NB4 (cell line): Measurements from ENCODE around the gene SCN9A.
"Not testable (repeated sequence)": the region's sequence is repeated elsewhere in the genome, so short reads cannot be mapped to it uniquely, and the experiment has no call there.

ENCODE experiments used
- DNase-seq: peaks from one replicate; pipeline ENCODE4 v3.0.0; 2010; ENCODE audit warnings: low read depth
- H3K4me3 ChIP-seq: one replicate; pipeline ENCODE4 v1.5.1; 2011; ENCODE audit warnings: mild to moderate bottlenecking, low read depth, low read length, moderate library complexity
- MYC ChIP-seq: IDR thresholded peaks from 2 replicates; pipeline ENCODE4 v1.6.1; 2011; ENCODE audit warnings: low read depth, low read length
- POLR2A ChIP-seq: IDR thresholded peaks from 2 replicates; pipeline ENCODE4 v1.6.1; 2011; ENCODE audit warnings: mild to moderate bottlenecking; ENCODE audit not compliant: insufficient read length; ENCODE audit errors: extremely low read depth
- TF ChIP-seq, protein P1 (sequence below): IDR thresholded peaks from one replicate; pipeline ENCODE4 v1.5.1; 2012; ENCODE audit warnings: low read depth, low read length
- TF ChIP-seq, protein P2 (sequence below): IDR thresholded peaks from 2 replicates; pipeline ENCODE4 v1.6.1; 2011; ENCODE audit warnings: low read depth, low read length

The SCN9A gene

DNA sequence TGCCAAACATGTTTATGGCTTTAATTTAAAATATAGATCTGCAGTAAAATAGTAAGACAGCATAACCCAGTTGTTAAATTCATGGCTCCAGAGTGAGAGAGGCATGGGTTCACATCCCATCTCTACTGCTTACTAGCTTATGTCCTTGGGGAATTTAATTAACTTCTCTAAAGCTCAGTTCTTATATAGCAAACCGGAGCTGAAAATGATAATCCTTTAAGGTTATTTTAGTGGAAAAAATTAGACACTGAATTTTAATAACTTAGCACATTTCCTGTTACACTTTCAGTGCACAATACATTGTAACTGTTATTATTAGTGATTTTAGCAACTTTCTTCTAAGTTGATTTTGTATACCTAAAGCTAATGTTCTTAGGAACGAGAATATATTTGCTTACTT, 14.8 kb downstream of the SCN9A start:
- TF ChIP-seq, protein P1, sequence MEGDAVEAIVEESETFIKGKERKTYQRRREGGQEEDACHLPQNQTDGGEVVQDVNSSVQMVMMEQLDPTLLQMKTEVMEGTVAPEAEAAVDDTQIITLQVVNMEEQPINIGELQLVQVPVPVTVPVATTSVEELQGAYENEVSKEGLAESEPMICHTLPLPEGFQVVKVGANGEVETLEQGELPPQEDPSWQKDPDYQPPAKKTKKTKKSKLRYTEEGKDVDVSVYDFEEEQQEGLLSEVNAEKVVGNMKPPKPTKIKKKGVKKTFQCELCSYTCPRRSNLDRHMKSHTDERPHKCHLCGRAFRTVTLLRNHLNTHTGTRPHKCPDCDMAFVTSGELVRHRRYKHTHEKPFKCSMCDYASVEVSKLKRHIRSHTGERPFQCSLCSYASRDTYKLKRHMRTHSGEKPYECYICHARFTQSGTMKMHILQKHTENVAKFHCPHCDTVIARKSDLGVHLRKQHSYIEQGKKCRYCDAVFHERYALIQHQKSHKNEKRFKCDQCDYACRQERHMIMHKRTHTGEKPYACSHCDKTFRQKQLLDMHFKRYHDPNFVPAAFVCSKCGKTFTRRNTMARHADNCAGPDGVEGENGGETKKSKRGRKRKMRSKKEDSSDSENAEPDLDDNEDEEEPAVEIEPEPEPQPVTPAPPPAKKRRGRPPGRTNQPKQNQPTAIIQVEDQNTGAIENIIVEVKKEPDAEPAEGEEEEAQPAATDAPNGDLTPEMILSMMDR, result no peak
- TF ChIP-seq POLR2A (no peak), MYC (no peak)
- TF ChIP-seq, protein P2, sequence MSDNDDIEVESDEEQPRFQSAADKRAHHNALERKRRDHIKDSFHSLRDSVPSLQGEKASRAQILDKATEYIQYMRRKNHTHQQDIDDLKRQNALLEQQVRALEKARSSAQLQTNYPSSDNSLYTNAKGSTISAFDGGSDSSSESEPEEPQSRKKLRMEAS, result no peak
- no peak overlapping the region for H3K4me3 ChIP-seq
- no peak for DNase-seq

DNA sequence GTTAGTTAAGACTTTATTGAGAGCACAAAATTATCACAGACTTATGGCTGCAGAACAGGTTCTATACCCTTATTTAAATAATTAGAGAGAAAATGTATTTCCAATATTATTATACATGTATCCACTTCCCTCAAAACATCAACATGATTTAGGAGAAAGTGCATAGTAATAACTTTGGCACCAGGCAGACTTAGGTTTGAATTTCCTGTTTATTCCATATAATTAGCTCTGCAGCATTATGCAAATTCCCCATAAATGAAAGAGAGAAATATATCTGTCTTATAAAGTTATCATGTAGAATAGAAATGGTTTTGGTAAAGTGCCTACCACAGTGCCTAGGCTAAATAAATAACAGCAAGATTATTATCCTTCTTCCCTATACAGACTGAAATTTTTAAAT, 15.3 kb downstream of the SCN9A start:
- TF ChIP-seq MYC (no peak), POLR2A (no peak)
- TF ChIP-seq, protein P1, result no peak
- TF ChIP-seq, protein P2, result no peak
- no peak overlapping the region for H3K4me3 ChIP-seq
- DNase-seq, result no peak

DNA sequence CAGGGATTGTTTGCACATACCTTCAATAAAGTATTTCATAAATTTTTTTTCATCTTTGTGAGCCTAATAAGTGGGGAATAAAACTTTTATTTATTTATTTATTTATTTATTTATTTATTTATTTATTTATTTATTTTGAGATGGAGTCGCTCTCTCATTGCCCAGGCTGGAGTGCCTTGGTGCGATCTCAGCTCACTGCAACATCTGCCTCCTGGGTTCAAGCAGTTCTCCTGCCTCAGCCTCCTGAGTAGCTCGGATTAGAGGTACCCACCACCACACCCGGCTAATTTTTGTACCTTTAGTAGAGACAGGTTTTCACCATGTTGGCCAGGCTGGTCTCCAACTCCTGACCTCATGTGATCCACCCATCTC, 17.8 kb downstream of the SCN9A start:
- not testable (repeated sequence) for H3K4me3 ChIP-seq

DNA sequence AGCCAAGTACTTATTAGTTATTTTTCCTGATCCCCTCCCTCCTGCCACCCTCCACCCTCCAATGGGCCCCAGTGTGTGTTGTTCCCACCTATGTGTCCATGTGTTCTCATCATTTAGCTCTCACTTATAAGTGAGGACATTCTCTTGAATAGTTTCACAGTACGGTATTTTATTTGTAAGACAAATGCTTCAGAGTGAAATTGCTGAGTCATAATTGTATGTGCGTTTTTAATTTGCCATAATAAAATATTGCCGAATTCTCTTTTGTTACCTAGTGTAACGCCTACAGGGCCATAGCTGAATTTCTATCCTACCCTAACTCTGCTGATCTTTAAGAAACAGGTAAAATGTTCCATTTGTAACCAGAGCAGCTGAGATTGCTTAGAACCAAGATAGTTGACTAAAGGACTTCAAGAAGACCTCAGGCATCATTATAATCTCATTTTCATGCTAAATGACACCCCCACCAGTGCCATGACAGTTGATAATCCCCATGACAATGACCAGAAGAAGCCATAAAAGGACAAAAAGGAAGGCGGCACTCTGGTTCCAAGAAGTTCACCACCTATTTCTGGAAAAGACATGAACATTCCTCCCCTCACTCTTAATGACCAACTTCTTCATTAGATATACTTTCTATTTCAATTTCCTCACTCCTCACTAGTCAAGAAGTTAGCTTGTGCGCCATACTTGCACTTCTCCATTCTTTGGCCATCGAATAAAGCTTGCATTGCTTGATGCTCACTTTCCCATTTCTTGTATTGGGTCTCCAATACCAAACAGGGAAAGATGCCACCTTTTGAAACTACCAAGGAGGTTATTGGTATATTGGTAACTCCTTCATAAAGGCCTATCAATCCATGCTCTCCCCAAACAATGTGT, 18.4 kb downstream of the SCN9A start:
- no peak for DNase-seq
- H3K4me3 ChIP-seq, result no peak overlapping the region
- TF ChIP-seq, protein P2, result no peak
- TF ChIP-seq MYC, result no peak
- TF ChIP-seq, protein P1, result no peak
- TF ChIP-seq POLR2A, result no peak

More for the DNA sequence above, 17.8 kb downstream of the SCN9A start:
- not testable (repeated sequence) for DNase-seq

DNA sequence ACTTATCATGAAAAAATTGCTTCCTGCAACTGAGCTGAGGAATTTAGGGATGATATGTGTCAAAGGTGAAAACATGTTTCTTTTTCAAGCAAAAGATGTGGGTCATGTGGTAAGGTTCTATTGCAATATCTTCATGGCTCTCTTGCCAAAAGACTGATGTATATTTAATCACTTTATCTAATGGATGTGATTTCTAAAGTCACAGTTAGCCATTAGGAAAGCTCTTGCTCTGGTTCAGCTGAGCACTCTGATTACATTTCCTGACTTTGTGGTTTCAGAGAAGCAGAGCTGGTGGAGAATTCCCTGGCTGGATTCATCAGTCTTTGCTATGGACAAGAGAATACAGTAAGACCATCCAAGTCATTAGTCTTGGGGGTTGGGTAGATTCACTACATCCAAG, 24.4 kb downstream of the SCN9A start:
- no peak for DNase-seq
- TF ChIP-seq, protein P1, result no peak
- TF ChIP-seq, protein P2, result no peak
- TF ChIP-seq POLR2A, result no peak
- no peak for TF ChIP-seq MYC
- no peak overlapping the region for H3K4me3 ChIP-seq

DNA sequence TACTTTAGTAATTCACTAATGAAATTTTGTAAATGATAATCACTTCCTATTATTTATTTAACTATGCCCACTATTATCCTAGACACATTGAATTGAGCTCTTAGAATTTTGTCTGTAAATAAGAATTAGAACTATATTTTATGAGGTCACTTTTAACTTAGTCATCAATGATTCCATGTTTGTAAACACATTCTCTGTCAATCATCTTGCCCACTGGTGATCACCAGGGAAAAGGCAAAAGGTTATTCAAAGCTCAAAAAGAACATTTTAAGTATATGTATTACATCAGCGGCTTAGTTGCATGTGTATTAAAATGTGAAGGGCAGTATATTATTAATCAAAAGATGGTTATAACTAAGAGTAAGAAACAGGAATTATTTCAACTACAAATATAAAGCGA, 25.2 kb downstream of the SCN9A start:
- H3K4me3 ChIP-seq, result no peak overlapping the region
- no peak for DNase-seq
- TF ChIP-seq, protein P2, result no peak
- no peak for TF ChIP-seq MYC
- TF ChIP-seq, protein P1, result no peak
- TF ChIP-seq POLR2A, result no peak
